ENCODE results near the gene GAB1.

The GAB1 gene

GRCh38 chr4:143369552-143369951 is 32.9 kb downstream of the GAB1 start:
- H3K27ac ChIP-seq: no peak overlapping the region
- TF ChIP-seq, protein P1, sequence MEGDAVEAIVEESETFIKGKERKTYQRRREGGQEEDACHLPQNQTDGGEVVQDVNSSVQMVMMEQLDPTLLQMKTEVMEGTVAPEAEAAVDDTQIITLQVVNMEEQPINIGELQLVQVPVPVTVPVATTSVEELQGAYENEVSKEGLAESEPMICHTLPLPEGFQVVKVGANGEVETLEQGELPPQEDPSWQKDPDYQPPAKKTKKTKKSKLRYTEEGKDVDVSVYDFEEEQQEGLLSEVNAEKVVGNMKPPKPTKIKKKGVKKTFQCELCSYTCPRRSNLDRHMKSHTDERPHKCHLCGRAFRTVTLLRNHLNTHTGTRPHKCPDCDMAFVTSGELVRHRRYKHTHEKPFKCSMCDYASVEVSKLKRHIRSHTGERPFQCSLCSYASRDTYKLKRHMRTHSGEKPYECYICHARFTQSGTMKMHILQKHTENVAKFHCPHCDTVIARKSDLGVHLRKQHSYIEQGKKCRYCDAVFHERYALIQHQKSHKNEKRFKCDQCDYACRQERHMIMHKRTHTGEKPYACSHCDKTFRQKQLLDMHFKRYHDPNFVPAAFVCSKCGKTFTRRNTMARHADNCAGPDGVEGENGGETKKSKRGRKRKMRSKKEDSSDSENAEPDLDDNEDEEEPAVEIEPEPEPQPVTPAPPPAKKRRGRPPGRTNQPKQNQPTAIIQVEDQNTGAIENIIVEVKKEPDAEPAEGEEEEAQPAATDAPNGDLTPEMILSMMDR (IDR thresholded peaks at IDR 0.05): no peak
- no peak for TF ChIP-seq ZFX (IDR thresholded peaks at IDR 0.05; ENCODE audit: borderline replicate concordance)

GRCh38 chr4:143372093-143372915 is 35.6 kb downstream of the GAB1 start:
- H3K27ac ChIP-seq: no peak overlapping the region
- TF ChIP-seq ZFX (IDR thresholded peaks at IDR 0.05; ENCODE audit: borderline replicate concordance): no peak
- TF ChIP-seq, protein P1 (IDR thresholded peaks at IDR 0.05): no peak

GRCh38 chr4:143374255-143374654 is 37.6 kb downstream of the GAB1 start:
- H3K27ac ChIP-seq: no peak overlapping the region
- no peak for TF ChIP-seq ZFX (IDR thresholded peaks at IDR 0.05; ENCODE audit: borderline replicate concordance)
- TF ChIP-seq, protein P1 (IDR thresholded peaks at IDR 0.05): no peak

DNA sequence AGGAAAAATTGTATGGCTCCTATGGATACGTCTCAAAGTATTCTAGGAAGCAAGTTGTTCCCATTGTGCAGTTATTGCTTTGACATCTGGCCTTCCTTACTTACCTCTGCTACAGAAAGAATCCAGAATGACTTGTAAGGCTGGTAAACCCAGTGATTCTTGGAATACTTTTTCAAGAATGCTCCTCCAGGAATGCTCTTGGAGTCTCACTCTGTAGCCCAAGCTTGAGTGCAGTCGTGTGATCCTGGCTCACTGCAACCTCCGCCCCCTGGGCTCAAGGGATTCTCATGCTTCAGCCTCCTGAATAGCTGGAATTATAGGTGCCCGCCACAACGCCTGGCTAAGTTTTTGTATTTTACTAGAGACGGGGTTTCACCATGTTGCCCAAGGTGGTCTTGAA is 38.1 kb downstream of the GAB1 start:
- no peak overlapping the region for H3K27ac ChIP-seq

DNA sequence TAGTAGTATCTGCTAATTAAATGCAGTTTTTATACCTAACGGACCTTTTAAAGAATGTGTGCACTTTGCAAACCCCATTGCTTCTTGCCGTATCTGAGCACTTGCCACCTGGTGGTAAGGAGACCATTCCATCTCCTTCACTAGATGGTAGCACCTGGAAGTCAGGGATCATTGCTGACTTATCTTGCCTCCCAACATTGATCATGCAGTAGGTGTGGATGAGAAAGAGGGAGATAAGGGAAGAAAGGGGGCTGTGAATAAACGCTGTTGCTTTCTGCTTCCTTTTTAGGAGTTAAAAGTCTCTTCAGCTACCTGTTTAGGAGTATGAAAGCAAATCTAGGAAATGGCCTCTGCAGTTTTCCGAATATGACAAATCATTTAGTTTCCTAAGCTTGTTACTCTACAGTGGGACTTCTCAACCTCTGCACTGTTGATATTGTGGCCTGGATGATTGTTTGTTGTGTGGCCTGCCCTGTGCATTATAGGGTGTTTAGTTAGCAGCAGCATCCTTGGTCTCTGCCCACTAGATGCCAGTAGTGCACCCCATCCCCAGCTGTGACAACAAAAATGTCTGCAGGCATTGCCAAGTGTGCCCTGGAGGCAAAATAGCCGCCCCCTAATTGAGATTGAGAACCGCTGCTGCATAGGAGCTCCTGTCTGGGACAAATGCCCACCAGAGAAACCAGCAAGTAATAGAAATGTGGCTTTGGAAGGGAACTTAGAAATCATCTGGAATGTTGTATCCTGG is 38.8 kb downstream of the GAB1 start:
- no peak for TF ChIP-seq ZFX (IDR thresholded peaks at IDR 0.05; ENCODE audit: borderline replicate concordance)
- TF ChIP-seq, protein P1 (IDR thresholded peaks at IDR 0.05): peak; percentile 19; the same call in 1 of the 2 replicates
- H3K27ac ChIP-seq: no peak overlapping the region

More for the DNA sequence above, 38.1 kb downstream of the GAB1 start:
- no peak for TF ChIP-seq ZFX (IDR thresholded peaks at IDR 0.05; ENCODE audit: borderline replicate concordance)

DNA sequence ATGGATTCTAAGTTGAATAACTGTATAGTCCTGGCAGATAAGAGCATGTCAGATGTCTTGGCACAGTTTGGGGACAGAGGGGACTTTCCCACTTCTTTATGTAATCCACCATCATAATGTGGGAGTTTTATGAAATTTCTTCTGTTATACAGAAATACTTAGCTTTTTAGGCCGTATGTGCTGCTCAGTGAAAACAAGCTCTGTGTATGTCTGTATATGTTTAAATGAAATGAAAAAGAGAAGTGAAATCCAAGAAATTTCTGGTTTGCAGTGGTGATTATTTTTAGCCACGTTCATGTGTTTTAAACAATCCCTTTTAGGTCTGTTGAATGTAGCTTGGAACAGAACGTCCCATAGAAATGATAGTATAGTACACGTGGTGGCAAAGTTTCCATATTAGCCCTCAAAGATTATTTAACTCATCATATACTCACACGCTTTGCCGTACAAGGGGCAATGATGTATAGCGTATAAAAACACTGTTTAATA is 41.0 kb downstream of the GAB1 start:
- no peak overlapping the region for H3K27ac ChIP-seq
- TF ChIP-seq, protein P1 (IDR thresholded peaks at IDR 0.05): no peak
- no peak for TF ChIP-seq ZFX (IDR thresholded peaks at IDR 0.05; ENCODE audit: borderline replicate concordance)

- no peak overlapping the region for H3K27ac ChIP-seq
- TF ChIP-seq ZFX (IDR thresholded peaks at IDR 0.05; ENCODE audit: borderline replicate concordance): no peak
- TF ChIP-seq, protein P1 (IDR thresholded peaks at IDR 0.05): no peak
Measured at GRCh38 chr4:143380629-143381028, 44.0 kb downstream of the GAB1 start.

All from 22Rv1 (cell line).